HG03354 (cell line): ENCODE results near the gene MUCL3.
"Not testable (repeated sequence)": the region's sequence is repeated elsewhere in the genome, so short reads cannot be mapped to it uniquely, and the experiment has no call there.

Experiments used
- ATAC-seq: cut with Tn5 transposase; IDR thresholded peaks from one replicate; pipeline ENCODE4 v1.9.1; 2021; ENCODE audit warnings: mild to moderate bottlenecking; ENCODE audit not compliant: unreplicated experiment, poor library complexity, severe bottlenecking

The MUCL3 gene

DNA sequence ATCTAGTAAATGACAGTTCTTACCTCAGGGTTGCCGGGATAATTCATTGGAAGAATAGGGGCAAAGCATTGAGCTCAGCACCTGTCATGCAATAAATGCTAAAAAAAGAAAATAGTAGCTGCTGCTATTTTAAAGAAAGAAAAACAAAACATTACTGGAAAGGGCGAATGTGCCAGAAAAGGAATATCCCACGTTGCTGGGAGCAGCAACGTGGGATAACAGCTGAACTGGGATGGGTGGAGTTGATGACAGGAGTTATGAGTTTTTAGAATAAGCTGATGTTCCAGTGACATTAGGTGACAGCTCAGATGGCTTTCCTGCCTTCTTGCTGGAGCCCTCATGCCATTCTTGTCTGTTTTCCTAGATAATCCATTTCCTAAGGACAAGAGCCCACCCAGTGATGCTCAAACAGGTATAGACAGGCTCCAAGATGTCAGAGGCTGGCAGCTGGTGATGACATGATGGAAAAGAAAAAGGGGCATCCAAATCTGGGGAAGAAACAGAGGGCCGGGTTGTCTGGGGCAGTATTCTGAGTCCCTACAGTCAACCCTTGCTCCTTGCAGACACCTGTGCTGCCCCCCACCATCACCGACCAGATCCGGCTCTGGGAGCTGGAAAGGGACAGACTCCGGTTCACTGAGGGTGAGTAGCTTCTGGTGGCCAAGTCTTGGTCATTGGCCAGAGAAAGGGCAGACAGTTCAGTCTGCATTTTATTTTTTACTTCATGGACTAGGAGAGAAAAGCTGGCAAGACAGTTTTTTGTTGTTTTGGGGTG is 27.8 kb upstream of the MUCL3 start:
- no peak for ATAC-seq

DNA sequence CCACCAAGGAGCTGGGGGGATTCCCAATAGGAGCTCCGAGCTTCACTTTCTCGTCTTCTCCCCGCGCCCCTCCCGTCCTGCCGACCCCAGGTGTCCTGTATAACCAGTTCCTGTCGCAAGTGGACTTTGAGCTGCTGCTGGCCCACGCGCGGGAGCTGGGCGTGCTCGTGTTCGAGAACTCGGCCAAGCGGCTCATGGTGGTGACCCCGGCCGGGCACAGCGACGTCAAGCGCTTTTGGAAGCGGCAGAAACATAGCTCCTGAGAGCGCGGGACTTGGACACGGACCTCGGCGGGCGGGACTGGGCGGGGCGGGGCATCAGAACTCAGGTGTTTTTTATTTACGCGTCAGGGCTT is 27.1 kb upstream of the MUCL3 start:
- no peak for ATAC-seq

DNA sequence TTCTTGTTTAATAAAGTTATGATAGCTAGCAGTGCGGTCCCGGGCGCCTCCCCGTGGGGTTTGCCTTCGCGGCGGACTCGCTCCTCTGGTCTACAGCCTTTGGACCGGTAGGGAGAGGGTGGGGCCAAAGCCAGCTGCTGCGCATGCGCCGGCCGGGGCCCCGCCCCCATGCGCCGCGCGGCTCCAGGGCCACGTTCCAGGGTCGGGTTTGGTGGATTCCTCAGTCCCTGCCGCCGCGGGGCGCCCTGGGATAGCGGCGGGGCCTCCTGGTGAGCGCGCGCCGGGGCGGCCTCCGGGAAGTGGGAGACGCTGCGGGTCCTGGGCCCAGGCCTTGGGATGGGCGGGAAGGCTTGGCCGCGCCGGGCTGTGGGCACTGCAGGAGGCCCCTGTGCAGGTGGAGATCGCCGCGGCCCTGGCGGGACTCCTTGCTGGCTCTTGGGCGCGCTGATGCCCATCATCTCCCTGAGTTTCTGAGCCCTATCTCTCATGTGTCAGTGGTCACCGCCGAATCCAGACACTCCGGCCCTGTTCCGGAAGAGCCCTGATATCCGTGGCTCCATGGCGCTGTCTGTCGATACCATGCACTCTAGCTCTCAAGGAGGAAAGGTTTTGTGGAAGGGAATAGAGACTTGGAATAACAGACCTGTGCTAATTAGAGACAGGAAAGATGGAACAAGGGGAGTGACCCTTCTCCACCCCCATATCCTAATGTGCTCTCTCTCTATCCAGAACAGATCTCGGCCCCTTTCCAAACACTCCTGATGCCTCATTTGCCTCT is 26.5 kb upstream of the MUCL3 start, which contains the start of gene VARS2:
TSS of gene VARS2 (plus strand) at position 163 of the 778 bp plus-strand sequence. CDS start at position 762, 599 bp downstream.
- ATAC-seq = peak; percentile 76

DNA sequence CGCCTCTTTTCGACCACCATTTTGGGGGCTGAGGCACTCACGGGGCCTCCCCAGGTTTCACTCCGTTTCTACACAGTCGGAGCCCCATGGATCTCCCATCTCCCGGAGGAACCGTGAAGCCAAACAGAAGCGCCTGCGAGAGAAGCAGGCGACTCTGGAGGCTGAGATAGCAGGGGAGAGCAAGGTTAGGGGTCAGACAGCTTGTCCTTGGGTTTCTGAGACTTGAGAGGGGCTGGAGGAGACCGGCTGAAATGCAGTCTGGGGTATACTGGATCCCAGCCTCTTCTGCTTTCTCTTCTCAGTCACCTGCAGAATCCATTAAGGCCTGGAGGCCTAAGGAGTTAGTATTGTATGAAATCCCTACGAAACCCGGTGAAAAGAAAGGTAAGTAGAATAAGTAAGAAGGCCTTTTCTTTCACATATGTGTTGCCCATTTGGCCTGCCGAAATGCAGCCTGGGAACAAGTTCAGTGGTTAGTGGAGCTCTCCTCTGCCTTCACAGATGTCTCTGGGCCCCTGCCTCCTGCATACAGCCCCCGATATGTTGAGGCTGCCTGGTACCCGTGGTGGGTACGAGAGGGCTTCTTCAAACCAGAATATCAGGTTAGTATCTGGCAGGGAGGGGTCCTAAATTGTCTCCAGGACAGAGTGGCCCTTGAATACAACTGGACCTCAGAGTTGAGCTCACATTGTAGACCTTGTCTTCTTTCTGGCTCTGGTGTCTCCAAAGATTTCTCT is 25.8 kb upstream of the MUCL3 start:
- ATAC-seq = no peak

DNA sequence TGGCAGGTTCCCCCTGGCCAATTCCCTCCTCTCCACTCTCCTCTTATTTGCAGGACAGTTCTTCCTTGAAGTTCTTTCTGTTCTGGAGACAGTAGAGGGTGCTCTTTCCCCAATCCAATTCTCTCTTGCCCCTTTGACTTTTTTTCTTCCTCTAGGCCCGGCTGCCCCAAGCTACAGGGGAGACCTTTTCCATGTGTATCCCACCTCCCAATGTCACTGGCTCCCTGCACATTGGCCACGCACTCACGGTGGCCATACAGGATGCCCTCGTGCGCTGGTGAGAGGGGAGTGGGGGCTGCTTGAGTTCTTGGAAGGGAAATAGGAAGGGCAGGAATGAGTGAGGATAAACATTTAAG is 25.2 kb upstream of the MUCL3 start:
- no peak for ATAC-seq

DNA sequence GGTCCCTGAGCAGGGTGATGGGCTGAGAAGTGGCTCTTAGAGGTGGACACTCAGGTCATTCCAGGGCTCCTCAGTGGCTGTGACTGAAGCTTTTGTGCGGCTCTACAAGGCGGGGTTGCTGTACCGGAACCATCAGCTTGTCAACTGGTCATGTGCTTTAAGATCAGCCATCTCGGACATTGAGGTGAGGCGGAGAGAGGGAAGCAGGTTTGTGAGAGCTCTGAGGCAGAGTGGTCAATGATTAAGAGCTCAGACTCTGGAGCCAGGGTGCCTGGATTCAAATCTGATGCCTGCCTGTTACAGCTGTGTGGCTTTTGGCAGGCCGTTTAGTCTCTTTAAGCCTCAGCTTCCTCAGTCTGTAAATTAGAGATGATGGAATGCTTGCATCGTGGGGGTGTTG is 23.7 kb upstream of the MUCL3 start:
- ATAC-seq = no peak

DNA sequence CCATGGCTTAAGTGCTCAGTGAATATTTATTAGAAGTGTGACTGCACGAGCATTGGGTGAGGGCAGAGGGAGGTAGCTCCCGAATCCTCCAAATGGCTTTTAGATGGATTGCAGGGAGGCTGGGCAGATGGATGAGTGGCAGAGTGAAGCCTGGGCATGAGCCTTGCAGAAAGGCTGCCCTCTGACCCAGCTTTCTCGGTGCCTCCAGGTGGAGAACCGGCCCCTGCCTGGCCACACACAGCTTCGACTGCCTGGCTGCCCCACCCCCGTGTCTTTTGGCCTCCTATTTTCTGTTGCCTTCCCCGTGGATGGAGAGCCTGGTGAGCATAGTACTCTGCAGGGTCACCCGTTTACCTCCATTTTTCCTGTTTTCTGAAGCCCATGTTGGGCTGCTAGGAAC is 23.3 kb upstream of the MUCL3 start:
- ATAC-seq = no peak

DNA sequence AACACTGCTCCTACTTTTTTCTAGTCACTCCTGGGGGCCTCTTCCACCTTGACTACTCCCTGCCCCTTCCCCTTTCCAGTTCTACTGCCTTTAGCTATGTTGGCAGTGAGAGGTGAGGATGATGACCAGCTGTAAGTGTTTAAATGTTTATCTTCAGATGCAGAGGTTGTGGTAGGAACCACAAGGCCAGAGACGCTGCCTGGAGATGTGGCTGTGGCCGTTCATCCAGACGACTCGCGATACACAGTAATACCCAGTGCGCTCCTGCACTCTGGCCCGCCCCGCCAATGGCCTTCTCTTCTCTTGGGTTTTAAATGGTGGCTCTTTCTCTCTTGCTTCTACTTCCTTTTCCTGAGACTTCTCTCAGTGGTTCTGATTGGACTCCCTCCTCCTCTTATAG is 22.1 kb upstream of the MUCL3 start:
- ATAC-seq = no peak

DNA sequence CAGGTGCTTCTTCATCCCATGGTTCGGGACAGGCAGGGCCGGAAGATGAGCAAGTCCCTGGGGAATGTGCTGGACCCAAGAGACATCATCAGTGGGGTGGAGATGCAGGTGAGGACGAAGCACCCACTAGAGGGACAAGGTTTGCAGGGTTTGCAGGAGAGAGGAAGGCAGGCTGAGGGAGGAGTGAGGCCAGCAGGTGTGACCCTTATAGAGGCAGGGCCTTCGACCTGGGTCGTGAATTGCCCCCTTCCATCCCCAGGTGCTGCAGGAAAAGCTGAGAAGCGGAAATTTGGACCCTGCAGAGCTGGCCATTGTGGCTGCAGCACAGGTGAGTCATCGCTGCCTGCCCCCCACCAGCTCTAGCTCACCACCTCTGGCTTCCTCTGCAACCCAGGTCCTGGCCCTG is 18.3 kb upstream of the MUCL3 start:
- ATAC-seq = no peak

DNA sequence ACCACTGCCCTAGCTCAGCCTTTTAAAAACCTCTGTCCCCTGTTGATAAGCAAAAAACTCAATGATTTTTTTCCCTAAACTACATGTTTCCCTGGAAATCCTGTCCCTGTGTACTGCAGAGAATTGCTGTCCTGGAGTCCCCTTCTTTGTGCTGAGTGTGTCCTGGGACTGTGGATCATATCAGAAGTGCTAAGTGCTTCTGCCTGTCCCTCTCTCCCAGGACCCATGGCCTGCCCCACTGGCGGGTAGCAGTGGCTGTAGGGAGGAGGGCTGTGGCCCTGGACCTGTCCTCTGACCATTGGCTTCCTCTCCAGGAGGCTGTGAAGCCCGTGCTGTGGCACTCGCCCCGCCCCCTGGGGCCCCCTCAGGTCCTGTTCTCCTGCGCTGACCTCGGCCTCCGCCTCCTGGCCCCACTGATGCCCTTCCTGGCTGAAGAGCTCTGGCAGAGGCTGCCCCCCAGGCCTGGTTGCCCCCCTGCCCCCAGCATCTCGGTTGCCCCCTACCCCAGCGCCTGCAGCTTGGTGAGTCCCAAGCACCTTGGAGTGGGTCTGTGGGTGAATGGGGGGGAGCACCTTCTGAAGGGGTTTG is 16.6 kb upstream of the MUCL3 start:
- not testable (repeated sequence) for ATAC-seq

DNA sequence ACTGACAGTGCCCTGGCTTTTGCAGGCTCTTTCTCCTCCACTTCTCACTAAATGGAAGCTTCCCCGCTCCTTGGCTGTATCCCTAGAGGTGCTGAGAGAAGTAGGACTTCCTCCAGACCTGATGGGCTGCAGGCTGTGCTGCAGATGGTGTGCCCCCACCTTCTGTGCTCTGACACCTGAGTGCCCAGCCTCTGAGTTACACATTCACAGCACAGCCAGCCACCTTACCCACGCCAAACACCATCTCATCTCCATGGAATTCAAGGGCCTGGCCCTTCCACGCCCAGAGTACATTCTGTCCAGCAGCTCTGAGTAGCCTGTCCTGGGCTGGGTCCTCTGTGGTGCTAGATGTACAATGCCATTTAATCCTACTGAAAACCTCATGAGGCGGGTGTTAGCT is 14.1 kb upstream of the MUCL3 start:
- ATAC-seq = no peak

DNA sequence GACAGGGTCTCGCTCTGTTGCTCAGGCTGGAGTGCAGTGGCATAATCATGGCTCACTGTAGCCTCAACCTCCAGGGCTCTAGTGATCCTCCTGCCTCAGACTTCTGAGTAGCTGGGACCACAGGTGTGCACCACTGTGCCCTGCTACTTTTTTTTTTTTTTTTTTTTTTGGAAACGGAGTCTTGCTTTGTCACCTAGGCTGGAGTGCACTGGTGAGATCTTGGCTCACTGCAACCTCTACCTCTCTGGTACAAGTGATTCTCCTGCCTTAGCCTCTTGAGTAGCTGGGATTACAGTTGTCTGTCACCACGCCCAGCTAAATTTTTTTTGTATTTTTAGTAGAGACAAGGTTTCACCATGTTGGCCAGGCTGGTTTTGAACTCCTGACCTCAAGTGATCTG is 13.7 kb upstream of the MUCL3 start:
- not testable (repeated sequence) for ATAC-seq

DNA sequence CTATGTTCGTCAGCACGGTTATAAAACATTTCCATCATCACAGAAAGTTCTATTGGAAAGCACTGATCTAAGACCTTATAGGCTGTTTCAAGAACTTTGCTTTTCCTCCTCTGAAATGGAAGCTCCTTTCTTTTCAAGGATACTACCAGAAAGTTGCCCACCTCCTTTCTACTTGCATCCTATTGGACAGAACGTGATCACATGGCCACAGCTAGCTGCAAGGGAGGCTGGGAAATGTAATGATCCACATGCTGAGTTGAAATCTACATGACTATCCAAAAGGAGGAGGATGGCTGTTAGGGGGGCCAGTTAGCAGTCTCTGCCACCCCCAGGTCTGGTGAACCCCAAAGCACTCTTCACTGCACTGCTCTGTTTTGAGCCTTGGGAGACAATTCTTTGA is 12.1 kb upstream of the MUCL3 start:
- no peak for ATAC-seq

DNA sequence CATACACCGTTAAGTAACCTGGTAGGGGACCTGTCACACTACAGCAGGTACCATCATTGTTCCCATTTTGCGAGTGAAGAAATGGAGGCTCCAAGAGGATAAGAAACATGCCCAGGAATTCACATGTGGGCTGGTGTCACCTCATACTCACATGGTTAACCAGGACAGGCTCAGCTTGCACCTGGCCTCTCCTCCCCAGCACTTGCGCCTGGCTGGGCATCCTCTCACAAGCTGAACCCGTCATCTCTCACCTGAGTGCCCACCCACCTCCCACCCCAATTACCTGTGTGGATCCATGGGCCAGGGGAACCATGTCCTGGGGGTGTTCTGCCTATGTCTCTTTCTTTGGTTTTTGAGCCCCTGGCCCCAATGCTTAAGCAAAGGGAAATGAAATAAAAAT is 10.3 kb upstream of the MUCL3 start:
- ATAC-seq = no peak

DNA sequence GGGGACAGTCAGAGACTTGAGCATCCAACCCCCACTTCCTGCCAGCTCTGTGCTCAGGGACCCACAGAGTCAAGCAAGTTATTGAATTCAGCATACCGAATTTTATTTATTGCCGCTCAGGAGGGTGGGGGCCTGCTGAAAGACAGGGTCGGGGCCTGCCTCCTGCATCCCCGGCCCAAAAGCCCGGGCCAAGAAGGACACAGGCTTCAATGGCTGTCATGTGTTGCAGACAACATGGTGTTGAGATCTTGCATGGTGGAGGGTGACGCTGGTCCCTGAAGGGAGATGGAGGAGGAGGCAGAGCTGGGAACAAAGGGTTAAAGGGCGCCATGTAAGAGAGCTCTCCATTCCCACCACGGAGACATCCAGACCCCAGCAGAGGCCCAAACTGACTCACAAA is 9.5 kb upstream of the MUCL3 start:
- no peak for ATAC-seq

DNA sequence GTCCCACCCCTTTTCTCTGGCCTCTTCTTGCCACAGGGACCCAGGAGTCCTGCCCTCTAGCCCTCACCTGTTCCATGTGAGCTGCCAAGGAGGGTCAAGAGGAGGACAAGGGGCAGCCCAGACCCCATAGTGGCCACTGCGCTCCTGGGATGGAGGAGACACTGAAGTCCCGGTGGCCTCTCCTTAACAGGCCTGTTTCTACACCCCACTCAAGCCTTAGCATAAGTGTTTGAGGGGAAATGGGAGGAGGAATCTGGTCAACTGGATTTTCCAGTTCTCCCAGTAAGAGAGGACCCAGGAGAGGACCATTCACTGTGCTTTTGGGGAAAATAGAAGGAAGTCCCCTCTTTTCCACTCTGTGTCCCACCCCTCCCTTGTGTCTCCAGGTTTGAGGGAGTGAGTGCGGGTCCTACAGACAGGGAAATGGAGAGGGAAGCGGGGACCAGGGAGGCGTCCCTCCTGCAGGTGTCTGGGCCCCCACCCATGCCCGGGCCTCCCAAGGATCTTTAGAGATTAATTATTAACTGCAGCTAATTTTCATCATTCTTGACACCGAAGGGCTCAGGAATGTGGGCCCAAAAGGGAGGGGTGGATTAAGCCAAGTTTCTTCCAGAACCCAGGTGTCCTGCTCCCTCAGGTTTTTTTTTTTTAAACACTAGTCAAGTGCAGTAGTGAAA is 8.7 kb upstream of the MUCL3 start, which contains the start of gene SFTA2:
TSS of gene SFTA2 (minus strand) at position 202 of the 677 bp plus-strand sequence. CDS start at position 128, 74 bp downstream.
- ATAC-seq = no peak

DNA sequence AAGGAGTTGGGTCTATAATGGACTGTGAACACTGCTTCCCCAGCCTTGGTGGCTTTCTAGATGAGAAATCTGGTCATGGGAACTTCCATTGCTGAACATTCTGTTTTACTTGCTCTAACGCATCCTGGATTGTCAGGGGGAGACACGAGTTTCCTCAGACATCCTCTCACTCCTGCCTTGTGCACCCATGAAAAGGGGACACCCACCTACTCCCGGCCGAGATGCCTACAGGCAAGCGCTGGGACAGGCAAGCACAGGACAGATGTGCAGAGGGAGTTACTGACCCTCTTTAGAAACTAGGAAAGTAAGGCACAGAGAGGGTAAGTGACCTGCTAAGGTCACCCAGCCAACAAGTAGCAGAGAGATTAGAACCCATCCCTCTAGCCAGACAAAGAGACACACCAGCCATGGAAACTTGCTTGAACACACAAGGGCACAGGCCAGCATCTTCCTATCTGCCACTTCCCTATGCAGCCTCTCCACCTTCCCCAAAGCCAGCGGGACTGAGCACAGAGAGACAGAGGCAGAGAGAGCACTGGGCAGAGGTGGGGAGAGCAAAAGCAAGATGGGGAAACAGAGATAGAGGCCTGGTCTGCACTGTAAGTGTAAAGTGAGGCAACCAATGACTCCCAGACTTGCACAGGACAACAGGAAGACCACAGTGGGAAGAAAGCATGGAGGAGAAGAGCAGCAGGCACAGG is 8.0 kb upstream of the MUCL3 start:
- no peak for ATAC-seq

DNA sequence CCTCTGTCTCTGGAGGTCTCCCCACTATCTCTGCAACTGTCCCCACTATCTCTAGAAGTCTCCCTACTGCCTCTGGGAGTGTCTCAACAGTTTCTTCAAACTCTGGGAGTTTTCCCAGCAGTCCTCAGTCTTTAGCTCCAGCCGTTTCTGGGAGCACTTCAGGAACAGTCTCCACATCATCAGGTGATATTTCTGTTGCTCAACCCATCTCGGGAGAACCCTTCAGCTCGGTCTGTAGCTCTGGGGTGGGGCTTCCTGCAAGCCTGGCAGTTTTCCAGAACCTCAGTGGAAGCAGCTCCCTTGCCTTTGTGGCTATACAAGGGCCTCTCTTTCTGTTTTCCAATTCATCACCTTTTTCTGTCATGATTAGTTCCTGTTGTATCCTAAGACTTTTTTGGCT is 5.8 kb upstream of the MUCL3 start:
- ATAC-seq = no peak

DNA sequence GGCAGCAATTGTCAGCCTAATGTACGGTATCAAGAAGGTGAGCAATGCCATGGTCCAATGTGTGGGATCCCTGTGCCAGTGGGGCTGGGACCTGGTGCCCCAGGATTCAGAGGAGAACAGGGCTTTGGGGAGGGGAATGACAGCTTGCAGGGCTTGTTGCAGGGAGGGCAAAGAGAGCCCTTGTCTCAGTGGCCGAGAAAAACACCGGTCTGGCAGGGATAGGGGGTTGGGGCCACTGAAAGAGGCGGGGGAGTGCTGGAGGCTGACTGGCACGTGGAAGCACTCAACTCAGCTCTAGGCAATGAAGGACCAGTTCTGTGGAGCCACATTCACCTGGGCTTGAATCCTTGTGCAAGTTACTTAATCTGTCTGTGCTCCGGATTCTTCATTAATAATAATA is 3.5 kb upstream of the MUCL3 start:
- no peak for ATAC-seq
